ENCODE measurements around the gene ENHO. TPM values are rescaled to one million over a fixed set of nuclear protein-coding genes. Genes with fewer than 3 reads are reported as not detected.

Gene ENHO
- total and polyA plus RNA-seq, 2 of the 8 experiments (the other 6 are each of a cell fraction or from before 2014, with no cell fraction given): 12.2 to 49.4 TPM

DNA sequence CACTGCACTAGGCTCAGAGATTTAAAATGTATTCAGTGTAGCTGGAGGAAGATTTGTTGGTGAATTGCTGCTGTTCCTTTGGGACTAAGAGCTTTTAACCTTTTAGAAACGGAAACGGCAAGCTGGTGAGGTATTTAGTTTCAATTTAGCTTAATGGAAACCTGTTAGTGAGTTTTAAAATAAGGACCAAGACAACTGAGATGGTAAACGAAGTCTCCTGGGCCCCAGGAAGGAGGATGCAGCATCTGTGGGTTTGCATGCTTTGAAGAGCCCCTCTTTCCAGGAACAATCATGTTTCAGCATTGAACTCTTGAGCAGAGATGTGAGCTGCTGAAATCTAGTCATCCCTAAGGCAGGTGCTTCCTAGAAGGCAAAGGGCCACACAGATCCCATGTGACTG is 47.7 kb downstream of the ENHO start:
- Histone ChIP-seq H4K8ac (ENCODE audit: extremely low read depth, insufficient read depth, low read length) (no peak overlapping the region), H3K79me2 (ENCODE audit: control insufficient read depth in 1 of 2, insufficient read depth in 2 of 2, low read length in 2 of 2) (no peaks in the 10 kb centered on the region), H3K14ac (ENCODE audit: insufficient read length) (no peak overlapping the region), H2BK15ac (ENCODE audit: low read length) (no peak overlapping the region), H3K9me3 (ENCODE audit: insufficient read depth in 2 of 2, low read depth in 1 of 2, low read length in 1 of 2) (no peaks in the 10 kb centered on the region), H4K91ac (replicated peaks; ENCODE audit: insufficient read length, low read length) (no peak overlapping the region), H2BK20ac (ENCODE audit: low read length) (no peak overlapping the region), H3K36me3 (ENCODE audit: control insufficient read depth in 2 of 4, insufficient read depth in 4 of 4, low read length in 3 of 4) (no peaks in the 10 kb centered on the region), H4K5ac (ENCODE audit: insufficient read length, low read depth, low read length) (no peak overlapping the region), H2BK12ac (ENCODE audit: low read depth, low read length) (no peak overlapping the region), H3K9ac (replicated peaks in 1 of 4; ENCODE audit: extremely low read depth in 1 of 4, low read depth in 3 of 4, low read length in 3 of 4) (no peak overlapping the region; a peak in 1 of 7 replicates), H2AFZ (ENCODE audit: low read length) (no peak overlapping the region), H3K18ac (ENCODE audit: extremely low read depth, low read length) (no peak overlapping the region), H3K4me2 (ENCODE audit: insufficient read depth in 1 of 2, low read depth in 2 of 2, low read length in 2 of 2) (no peak overlapping the region), H4K20me1 (replicated peaks in 1 of 2; ENCODE audit: control insufficient read depth in 1 of 2, insufficient read depth in 2 of 2, low read length in 2 of 2) (no peaks in the 10 kb centered on the region), H3K4me1 (replicated peaks in 1 of 4; ENCODE audit: control insufficient read depth in 3 of 4, insufficient read depth in 4 of 4, low read length in 3 of 4) (no peaks in the 10 kb centered on the region), H3K23me2 (ENCODE audit: low read depth, low read length) (no peaks in the 10 kb centered on the region; the same call in 1 of the 2 replicates), H3K27ac (ENCODE audit: low read depth, low read length) (no peak overlapping the region), H3K23ac (ENCODE audit: insufficient read length) (no peak overlapping the region), H3K79me1 (ENCODE audit: low read depth, low read length) (no peaks in the 10 kb centered on the region), H3K56ac (replicated peaks; ENCODE audit: insufficient read length, low read depth, low read length) (no peak overlapping the region), H2BK5ac (ENCODE audit: low read depth, low read length) (no peak overlapping the region), H3K4ac (replicated peaks; ENCODE audit: insufficient read length, low read depth, low read length) (no peak overlapping the region), H2AK5ac (ENCODE audit: low read depth, low read length) (no peak overlapping the region), H3K27me3 (replicated peaks in 1 of 4; ENCODE audit: control insufficient read depth in 3 of 4, extremely low read depth in 1 of 4, insufficient read depth in 3 of 4, low read length in 3 of 4) (no peaks in the 10 kb centered on the region; a peak in 1 of 7 replicates), H2BK120ac (replicated peaks; ENCODE audit: low read depth, low read length) (no peak overlapping the region), H3K4me3 (ENCODE audit: extremely low read depth in 1 of 4, insufficient read depth in 2 of 4, low read depth in 3 of 4, low read length in 4 of 4) (no peak overlapping the region)
- DNase-seq (ENCODE audit: low read depth in 1 of 2, low spot score in 2 of 2): no peak
- TF ChIP-seq PHF8 (conservative IDR thresholded peaks at IDR 0.05; ENCODE audit: low read depth, low read length) (no peak), FOSL1 (IDR thresholded peaks at IDR 0.05; ENCODE audit: insufficient read depth, low read depth, low read length) (no peak), EZH2 (IDR thresholded peaks at IDR 0.05; ENCODE audit: low read depth, low read length, severe bottlenecking) (no peak)
- CTCF ChIA-PET (ENCODE audit: partially characterized antibody): interaction anchor here (0.9 to 1.9 kb wide), 8 partner anchors 9 to 73 kb away, joined by 3 to 11 read pairs (median 5); no protein-coding TSS in a partner anchor
- POLR2A ChIA-PET (ENCODE audit: partially characterized antibody): interaction anchor here (1.2 to 1.7 kb wide), 2 partner anchors 9 to 18 kb away, joined by 3 to 4 read pairs; no protein-coding TSS in a partner anchor
- WGBS, 2 experiments (ENCODE audit: extremely low coverage in 1 of 2, insufficient coverage in 1 of 2, insufficient read length in 1 of 2, insufficient replicate concordance in 2 of 2, low coverage in 1 of 2, low lambda C conversion rate in 2 of 2, missing lambda C conversion rate in 1 of 2): 76% methylated on average over 3 of the region's 3 CpGs; no CpG with 5 or more reads in 1 of the 2 experiments
- no peak for FAIRE-seq

Small RNA genes within 50 kb of the gene (small RNA-seq; reads per million reads assigned to genes)
- gene RN7SKP24 (ENCODE audit: insufficient read depth): not detected

Other genes with a start within 250 kb of the ENHO start
- gene KIF24, start 193.7 kb downstream of the ENHO start, total RNA-seq (2021; fragmentation: NEBNext Ultra II Directional; extraction: Animal tissue kit (Norgen Biotek cat#: 25700)): 3.9 and 4.5 TPM in 2 replicates
- 2.3 and 2.7 TPM in 2 replicates for gene KIF24, start 193.7 kb downstream of the ENHO start, polyA plus RNA-seq (2011; rRNA removed)
- 16.7 and 18.1 TPM in 2 replicates for gene NUDT2, start 193.4 kb downstream of the ENHO start, total RNA-seq (2021; fragmentation: NEBNext Ultra II Directional; extraction: Animal tissue kit (Norgen Biotek cat#: 25700))
- gene NUDT2, start 193.4 kb downstream of the ENHO start, polyA plus RNA-seq (2011; rRNA removed): 16.2 and 23.7 TPM in 2 replicates
- 5.0 and 5.9 TPM in 2 replicates for gene MYORG, start 146.1 kb downstream of the ENHO start, total RNA-seq (2021; fragmentation: NEBNext Ultra II Directional; extraction: Animal tissue kit (Norgen Biotek cat#: 25700))
- gene MYORG, start 146.1 kb downstream of the ENHO start, polyA plus RNA-seq (2011; rRNA removed): 1.2 and 1.4 TPM in 2 replicates
- 10.4 and 10.6 TPM in 2 replicates for gene FAM219A, start 64.4 kb downstream of the ENHO start, total RNA-seq (2021; fragmentation: NEBNext Ultra II Directional; extraction: Animal tissue kit (Norgen Biotek cat#: 25700))
- gene FAM219A, start 64.4 kb downstream of the ENHO start, polyA plus RNA-seq (2011; rRNA removed): 7.7 and 8.8 TPM in 2 replicates
- 0.37 and 1.1 TPM in 2 replicates for gene DNAI1, start 64.2 kb downstream of the ENHO start, total RNA-seq (2021; fragmentation: NEBNext Ultra II Directional; extraction: Animal tissue kit (Norgen Biotek cat#: 25700))
- 0.35 and 0.54 TPM in 2 replicates for gene DNAI1, start 64.2 kb downstream of the ENHO start, polyA plus RNA-seq (2011; rRNA removed)
- gene CNTFR, start 66.7 kb upstream of the ENHO start, total RNA-seq (2021; fragmentation: NEBNext Ultra II Directional; extraction: Animal tissue kit (Norgen Biotek cat#: 25700)): 1.2 and 1.5 TPM in 2 replicates
- 4.2 and 5.4 TPM in 2 replicates for gene CNTFR, start 66.7 kb upstream of the ENHO start, polyA plus RNA-seq (2011; rRNA removed)
- gene RPP25L, start 89.1 kb upstream of the ENHO start, total RNA-seq (2021; fragmentation: NEBNext Ultra II Directional; extraction: Animal tissue kit (Norgen Biotek cat#: 25700)): 21.6 and 25.6 TPM in 2 replicates
- 75.0 and 82.3 TPM in 2 replicates for gene RPP25L, start 89.1 kb upstream of the ENHO start, polyA plus RNA-seq (2011; rRNA removed)
- 23.4 and 25.6 TPM in 2 replicates for gene DCTN3, start 97.5 kb upstream of the ENHO start, total RNA-seq (2021; fragmentation: NEBNext Ultra II Directional; extraction: Animal tissue kit (Norgen Biotek cat#: 25700))
- gene DCTN3, start 97.5 kb upstream of the ENHO start, polyA plus RNA-seq (2011; rRNA removed): 37.8 and 39.2 TPM in 2 replicates
- not detected in 2 replicates for gene ARID3C, start 106.1 kb upstream of the ENHO start, total RNA-seq (2021; fragmentation: NEBNext Ultra II Directional; extraction: Animal tissue kit (Norgen Biotek cat#: 25700))
- 0.08 and 0.25 TPM in 2 replicates for gene ARID3C, start 106.1 kb upstream of the ENHO start, polyA plus RNA-seq (2011; rRNA removed)
- 84.2 and 86.8 TPM in 2 replicates for gene SIGMAR1, start 114.8 kb upstream of the ENHO start, total RNA-seq (2021; fragmentation: NEBNext Ultra II Directional; extraction: Animal tissue kit (Norgen Biotek cat#: 25700))
- 134 and 169 TPM in 2 replicates for gene SIGMAR1, start 114.8 kb upstream of the ENHO start, polyA plus RNA-seq (2011; rRNA removed)
- 21.1 and 21.9 TPM in 2 replicates for gene GALT, start 123.7 kb upstream of the ENHO start, total RNA-seq (2021; fragmentation: NEBNext Ultra II Directional; extraction: Animal tissue kit (Norgen Biotek cat#: 25700))
- 50.4 and 50.6 TPM in 2 replicates for gene GALT, start 123.7 kb upstream of the ENHO start, polyA plus RNA-seq (2011; rRNA removed)
- 5.1 and 5.5 TPM in 2 replicates for gene IL11RA, start 129.2 kb upstream of the ENHO start, total RNA-seq (2021; fragmentation: NEBNext Ultra II Directional; extraction: Animal tissue kit (Norgen Biotek cat#: 25700))
- gene IL11RA, start 129.2 kb upstream of the ENHO start, polyA plus RNA-seq (2011; rRNA removed): 9.1 and 10.5 TPM in 2 replicates
- gene CCL27, start 139.7 kb upstream of the ENHO start, total RNA-seq (2021; fragmentation: NEBNext Ultra II Directional; extraction: Animal tissue kit (Norgen Biotek cat#: 25700)): not detected in 2 replicates
- 0.28 and 0.42 TPM in 2 replicates for gene CCL27, start 139.7 kb upstream of the ENHO start, polyA plus RNA-seq (2011; rRNA removed)
- not detected in 2 replicates for gene CCL19, start 168.3 kb upstream of the ENHO start, total RNA-seq (2021; fragmentation: NEBNext Ultra II Directional; extraction: Animal tissue kit (Norgen Biotek cat#: 25700))
- not detected in 2 replicates for gene CCL19, start 168.3 kb upstream of the ENHO start, polyA plus RNA-seq (2011; rRNA removed)
- gene CCL21, start 187.1 kb upstream of the ENHO start, total RNA-seq (2021; fragmentation: NEBNext Ultra II Directional; extraction: Animal tissue kit (Norgen Biotek cat#: 25700)): not detected in 2 replicates
- not detected in 2 replicates for gene CCL21, start 187.1 kb upstream of the ENHO start, polyA plus RNA-seq (2011; rRNA removed)